HG03045 (cell line): ENCODE results near the gene SNAPIN.

ENCODE experiments used
- ATAC-seq: cut with Tn5 transposase; IDR thresholded peaks from one replicate; pipeline ENCODE4 v1.9.1; 2021; ENCODE audit warnings: mild to moderate bottlenecking, moderate library complexity; ENCODE audit not compliant: unreplicated experiment

SNAPIN gene, protein sequence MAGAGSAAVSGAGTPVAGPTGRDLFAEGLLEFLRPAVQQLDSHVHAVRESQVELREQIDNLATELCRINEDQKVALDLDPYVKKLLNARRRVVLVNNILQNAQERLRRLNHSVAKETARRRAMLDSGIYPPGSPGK

DNA sequence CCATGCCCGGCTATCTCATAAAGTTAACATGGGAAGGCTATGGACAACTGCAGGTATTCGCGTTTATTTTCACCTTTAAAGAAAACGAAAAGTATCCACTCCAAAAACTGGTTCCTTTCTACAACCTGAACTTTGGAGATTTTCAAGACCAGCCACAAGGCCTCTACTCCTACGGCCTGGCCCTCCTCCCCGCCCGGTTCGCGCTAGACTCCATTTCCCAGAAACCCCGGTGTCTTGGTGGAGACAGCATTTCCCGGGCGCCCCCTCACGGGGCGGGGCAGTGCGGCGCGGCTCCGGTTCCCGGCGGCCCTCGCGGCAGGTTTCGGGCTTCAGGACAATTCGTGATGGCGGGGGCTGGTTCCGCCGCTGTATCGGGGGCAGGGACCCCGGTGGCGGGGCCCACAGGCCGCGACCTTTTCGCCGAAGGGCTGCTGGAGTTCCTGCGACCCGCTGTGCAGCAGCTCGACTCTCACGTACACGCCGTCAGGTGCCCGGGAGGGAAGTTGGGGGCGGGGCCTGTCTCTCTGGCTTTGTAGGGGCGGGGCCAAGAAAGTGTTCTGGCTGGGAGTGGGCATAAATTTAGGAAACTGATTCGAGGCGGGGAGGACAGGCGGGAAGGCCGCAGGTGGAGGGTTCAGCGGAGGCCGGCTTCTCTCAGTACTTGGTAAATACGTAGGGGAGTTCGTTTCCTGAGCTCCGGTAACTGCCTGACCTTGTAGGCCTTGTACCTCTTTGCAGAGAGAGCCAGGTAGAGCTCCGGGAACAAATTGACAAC, at the start of gene SNAPIN:
SNAPIN (plus strand) TSS at position 304 of the 775 bp plus-strand sequence; CDS start at position 345, 41 bp downstream.
- ATAC-seq, result peak; percentile 92

DNA sequence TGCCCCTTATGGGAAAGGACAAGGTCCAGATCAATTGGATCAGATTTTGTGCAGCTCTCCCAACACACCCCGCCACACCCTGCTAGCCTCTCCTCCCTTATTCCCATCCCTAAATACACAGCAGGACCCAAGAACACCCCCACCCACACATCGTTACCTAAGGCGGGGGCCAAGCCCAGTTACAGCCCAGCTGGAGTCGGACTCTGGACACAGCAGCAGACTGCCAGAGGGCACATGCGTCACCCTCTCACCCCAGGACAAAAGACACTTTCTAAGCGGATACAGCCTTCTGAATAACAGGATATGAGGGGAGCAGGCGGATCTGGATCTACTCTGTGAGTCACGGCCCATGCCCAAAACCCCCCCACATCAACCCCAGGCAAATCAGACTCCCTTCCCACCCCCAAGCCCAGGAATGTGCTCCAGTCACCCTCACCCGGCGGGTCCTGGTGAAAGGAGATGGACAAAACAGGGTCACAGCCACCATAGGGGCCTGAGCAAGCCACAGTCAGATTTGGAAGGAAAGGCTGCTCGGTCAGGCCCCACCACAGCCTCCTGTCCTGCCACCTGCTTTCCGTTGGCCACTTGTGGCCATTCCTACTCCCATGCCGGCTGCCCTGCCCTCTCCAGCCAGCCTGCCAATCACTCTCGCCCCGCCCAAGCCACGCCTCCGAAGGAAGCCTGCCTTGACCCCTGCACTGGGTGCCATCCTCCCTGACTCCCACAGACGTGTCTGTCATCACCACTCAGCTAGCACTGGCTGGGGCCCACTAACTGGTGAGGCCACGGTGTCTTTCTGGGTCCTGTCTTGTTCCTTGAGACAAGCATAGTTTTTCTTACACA, 49.5 kb upstream of the SNAPIN start:
- no peak for ATAC-seq

DNA sequence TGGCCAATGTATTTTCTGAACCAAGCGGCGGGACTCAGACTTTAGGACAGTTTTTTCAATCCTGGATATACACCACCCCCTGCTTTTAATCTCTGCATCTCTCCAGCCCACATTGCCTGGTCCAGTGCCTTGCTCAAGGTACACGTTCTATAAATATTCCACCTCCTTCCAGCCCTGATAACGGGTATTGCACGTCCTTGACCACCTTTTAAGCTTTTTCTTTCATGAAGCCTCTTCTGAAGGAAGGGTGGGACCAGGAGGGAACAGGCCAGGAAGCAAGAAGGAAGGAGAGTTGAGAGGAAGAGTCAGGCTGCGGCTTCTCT, 49.0 kb upstream of the SNAPIN start:
- ATAC-seq, result no peak

DNA sequence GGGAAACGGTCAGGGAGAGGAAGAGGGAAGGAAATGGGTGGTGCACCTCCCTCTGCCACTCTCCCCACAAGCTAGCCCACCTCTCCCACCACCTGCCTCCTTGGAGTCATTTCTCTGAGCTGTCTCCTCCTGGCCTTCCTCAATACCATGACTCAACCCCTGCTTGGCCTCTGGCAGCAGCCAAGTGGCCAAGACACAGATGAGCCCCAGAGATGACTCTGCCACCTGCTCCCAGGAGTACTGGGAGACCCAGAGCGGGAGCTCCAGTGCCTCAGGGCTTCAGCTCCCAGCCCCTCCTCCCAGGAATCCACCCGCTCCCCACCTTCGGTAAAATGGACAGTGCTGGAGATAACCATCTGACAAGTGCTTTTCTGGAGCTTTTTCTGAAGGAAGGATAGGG, 48.2 kb upstream of the SNAPIN start:
- no peak for ATAC-seq

DNA sequence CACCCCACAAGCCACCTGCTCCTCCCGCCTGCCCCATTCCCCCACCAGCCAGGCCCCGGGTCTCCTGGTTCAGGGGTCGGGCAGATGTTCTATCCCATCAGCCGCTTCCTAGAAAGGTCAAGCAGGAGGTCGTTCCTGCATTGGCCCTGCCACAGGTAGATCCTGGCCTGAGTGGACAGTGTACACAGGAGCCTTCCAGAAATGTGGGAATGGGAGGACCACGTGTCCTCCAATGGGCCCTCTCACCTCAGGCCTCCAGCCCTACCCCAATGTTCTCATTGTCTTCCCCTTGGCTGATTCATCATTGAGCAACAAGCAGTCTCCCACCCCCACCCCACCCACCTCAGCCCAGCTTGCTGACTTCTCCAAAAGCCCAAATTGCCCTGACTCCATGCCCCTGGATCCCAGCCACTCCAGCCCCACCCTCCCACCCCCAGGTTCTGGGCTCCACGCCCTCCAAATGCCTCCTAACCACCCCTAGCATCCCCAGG, 47.6 kb upstream of the SNAPIN start:
- ATAC-seq, result no peak

DNA sequence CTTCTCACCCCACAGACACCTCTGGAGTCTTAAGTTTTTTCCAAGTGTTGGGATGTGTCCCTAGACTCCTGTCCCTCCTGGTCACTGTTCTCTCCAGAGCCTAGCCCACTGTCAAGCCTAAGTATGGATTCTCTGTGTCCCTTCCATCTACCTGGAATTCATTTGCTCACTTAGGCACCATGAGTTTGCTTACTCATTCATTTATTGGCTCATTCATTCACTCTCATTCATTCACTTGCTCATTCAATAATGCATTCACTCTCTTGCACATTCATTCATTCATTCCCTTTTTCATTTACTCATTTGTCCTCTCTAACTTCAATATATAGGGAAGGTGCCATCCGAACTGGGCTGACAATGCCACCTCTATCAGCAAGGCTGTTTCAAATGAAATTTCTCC, 47.1 kb upstream of the SNAPIN start:
- ATAC-seq, result no peak

DNA sequence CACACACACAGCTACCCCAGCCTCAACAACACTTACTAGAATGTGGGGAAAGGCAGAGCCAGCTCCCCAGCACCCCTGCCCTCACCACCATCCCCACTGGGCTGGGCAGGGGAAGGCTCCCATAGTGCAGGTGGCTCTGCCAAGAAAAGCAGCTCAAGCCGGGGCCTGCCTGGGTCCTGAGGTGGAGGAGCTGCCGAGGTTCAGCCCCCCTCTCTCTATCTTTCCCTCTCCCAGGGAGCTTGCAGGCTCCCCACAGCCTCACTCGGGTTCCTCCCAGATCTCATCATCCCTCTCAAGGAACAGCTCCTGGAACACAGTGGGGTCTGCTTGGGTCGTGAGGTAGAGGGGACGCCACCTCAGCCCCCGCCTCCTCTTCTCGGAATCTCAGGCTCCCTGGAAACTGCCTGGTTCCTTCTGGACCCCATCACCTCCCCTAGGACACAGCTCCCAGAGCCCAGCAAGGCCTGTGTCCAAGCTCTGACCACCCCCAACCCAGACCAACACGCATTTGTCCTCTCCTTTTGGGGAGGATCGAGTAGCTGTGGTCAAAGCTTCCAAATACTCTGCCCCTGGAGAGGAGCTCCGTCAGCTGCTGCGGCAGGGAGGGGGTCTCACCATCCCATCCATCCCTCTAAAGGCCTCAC, 46.3 kb upstream of the SNAPIN start:
- no peak for ATAC-seq

DNA sequence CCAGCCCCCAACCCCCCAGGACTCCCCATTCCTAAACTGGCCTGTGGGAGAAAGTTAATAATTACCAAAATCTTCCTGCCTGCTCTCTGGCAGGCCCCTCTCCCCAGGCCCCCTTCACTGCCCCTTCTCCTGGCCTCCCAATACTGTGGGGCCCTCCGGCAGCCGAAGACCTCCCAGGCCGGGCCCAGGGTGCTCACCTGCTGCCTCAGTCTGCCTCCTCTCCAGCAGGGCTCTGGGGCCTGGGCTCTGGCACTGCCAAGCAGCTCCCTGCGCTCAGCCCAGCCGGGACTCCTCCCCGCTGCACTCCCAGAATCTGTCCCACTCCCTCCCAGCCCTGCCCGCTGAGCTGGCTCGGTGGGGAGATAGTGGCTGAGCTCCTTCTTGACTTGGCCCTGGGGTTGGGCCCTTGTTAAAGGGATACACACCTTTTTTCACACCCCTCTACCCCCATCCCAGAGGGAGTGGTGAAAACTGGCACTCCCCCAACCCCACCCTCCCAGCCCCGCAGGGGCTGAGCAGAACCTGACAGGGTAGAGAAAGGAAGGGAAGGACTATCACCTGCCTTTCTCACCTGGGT, 45.7 kb upstream of the SNAPIN start, which contains the start of gene S100A16:
S100A16 (minus strand) TSS at position 383 of the 577 bp plus-strand sequence. CDS start 4,986 bp downstream, outside the sequence.
- ATAC-seq, result no peak

DNA sequence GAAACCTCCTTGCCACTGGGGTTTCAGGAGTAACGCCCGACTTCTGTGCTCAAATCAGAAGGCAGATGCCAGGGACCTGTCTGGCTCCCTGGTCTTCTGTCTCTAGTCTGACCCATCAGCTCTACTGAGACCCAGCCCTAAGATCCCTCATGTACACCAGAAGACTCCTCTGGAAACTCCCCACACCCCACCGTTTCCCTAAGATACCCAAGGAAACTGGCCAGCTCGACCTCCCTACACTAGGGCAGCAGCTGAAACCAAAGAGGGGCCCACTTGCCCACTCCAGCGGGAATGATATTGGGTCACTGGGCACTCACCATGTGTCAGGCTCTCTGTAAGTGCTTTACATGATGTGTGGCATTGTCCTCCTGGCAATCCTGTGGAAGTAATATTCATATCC, 45.1 kb upstream of the SNAPIN start:
- no peak for ATAC-seq

DNA sequence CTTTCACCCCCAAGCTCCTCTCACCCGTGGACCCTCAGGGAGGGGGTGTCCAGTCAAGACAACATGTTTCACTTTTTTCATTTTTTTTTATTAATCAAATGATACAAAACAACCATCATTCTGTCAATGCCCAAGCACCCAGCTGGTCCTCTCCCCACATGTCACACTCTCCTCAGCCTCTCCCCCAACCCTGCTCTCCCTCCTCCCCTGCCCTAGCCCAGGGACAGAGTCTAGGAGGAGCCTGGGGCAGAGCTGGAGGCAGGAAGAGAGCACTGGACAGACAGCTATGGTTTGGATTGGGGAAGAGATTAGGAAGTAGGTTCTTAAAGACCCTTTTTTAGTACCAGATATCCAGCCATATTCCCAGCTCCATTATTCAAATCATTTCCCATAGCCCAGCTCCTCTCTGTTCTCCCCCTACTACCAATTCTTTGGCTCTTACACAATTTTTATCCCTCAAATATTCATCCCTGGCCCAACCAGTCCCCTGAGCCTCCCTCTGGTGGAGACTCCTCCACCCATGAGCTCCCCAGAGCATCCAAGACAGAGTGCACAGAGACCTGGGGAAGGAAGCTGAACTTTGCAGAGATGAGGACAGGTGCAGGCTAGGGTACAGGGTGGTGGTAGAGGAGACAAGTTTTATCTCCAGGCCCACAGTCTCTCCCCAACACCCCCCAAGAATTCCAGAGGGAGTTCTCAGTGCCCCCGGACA, 44.2 kb upstream of the SNAPIN start:
- no peak for ATAC-seq

DNA sequence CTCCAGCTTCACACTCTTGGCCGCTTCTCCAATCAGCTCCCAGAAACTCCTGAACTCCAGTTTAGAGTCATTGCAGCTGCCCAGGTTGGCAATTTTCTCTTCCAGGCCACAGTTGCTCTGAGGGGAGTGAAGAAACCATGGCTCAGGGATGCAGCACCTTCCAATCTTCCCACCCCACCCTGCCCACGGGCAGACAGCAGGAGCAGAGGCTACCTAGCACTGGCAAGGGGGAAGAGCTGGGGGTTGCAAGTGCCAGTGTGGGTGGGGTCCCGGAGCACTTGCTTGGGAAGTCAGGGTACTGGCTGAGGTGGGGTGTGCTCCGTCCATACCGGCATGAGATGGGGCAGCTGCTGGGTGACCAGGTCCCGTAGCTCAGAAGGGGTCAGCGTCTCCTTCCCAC, 43.6 kb upstream of the SNAPIN start:
- no peak for ATAC-seq

DNA sequence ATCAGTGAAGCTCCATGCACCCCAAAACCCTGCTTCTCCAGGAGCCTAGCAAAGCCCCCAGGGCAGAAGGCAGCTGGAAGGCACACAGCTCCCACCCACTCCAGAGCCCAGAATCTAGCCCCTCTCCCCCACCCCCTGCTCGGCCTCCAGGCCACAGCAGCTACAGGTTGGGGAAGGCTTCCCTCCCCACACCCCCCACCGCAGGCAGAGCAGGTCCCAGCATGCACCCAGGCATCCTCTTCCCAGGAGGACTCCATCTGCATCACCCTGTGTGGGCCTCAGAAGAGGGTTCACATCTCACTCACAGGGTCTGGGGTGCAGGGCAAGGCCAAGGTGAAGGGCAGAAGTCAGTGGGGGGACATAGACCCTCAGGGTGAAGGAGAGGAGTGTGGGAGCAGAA, 43.1 kb upstream of the SNAPIN start:
- ATAC-seq, result no peak

DNA sequence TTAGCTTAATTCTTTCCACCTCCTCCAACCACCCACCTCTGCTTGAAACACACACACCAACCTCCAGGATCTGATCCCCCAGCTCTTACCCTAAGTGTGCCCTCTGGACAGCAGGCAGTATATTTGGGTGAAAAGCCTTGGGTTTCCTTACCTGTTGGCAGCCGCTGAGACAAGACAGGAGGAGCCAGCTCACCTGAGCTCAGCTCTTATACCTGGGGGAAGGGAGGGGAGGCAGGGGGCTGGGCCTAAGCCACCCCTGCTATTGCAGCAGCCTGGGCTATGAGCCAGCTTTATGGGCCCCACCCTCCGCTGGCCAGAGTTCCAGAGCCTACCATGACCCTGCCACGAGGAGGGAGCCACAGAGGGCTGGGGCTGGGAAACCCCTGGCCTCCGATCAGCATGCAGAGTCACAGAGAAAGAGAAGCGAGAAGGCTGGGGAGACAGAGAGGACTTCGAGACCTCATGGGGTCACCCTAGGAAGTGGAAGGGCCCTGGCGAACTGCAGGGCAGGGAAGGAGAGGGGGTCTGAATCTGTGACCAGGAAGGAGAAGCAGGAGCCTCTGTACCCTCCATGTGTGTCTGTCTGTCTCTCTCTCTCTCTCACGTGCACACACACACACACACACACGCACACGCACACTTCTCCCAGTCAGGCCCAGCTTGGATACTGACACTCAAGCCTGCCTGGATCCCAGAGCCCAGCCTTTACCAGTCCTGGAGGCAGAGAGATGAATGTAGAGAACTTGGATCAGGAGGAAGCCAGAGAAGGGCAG, 42.2 kb upstream of the SNAPIN start, which contains the start of gene S100A14:
S100A14 (minus strand) TSS at position 182 of the 773 bp plus-strand sequence. CDS start 467 bp downstream, outside the sequence.
- ATAC-seq, result no peak

DNA sequence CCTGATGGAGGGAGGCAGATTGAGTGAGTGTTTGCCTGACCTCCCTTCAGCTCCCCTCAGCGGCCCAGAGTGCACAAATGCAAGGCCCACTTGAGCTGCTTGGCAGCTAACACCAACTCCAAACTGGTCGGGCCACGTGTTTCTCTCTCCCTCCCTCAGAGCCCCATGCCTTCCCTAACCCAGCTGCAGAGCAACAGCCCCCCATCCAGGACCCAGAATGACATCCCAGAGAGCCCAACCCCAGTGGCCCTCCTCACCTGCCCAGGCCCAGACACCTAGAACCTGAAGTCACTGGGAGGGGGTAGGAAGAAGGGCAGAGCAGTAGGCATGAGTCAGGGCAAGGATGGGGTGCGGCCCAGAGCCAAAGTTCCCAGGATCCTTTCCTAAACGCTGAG, 41.6 kb upstream of the SNAPIN start:
- no peak for ATAC-seq

DNA sequence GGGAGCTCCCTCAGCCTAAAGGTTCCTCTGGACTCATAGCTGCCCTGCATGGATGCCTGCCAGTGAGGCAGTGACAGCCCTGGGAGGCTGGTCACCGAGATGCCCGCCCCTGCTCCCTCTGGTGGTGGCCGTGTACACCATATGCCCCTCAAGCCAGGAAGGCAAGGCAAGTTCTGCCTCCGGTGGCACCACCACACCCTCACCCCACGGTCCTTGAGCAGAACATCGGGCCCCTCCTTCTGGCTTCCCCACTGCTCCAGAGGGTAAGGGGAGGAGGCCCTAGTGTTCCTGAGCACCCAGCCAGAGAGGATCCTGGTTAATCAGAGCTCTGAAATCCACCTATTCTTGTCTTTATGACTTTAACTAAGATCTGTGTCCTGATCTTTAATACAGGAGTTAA, 40.8 kb upstream of the SNAPIN start:
- peak; percentile 70 for ATAC-seq

DNA sequence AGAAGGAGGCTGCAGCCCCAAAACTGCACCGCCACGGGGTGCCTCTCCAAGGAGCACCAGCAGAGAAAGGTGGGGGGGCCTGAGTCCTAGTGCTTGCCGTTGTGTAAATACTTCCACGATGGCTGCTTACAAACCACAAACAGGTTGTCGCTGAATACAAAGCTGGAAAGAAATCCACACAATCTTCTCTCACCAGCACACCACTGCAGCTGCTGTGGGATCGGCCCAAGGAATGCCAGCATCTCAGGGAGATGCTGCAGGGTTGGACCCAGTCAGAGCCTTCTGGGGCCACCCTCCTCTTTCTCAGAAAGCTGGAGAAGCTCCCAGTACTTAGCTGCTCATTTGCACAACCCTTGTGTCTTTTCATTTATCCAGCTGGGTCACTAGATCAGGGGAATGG, 39.3 kb upstream of the SNAPIN start:
- ATAC-seq, result no peak

DNA sequence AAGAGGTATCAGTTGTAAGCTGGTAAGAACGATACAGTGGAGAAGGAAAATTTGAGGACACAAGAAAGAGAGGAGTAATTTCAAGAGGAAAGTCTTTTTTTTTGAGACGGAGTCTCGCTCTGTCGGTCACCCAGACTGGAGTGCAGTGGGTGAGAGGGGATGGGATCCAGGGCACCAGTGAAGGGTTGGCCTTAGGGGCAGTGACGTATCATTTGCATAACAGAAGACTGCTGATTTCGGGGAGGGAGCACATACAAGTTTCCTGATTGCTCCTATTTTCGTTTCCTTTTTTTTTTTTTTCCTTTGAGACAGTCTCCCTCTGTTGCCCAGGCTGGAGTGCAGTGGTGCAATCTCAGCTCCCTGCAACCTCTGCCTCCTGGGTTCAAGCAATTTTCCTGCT, 35.4 kb upstream of the SNAPIN start:
- ATAC-seq, result no peak

DNA sequence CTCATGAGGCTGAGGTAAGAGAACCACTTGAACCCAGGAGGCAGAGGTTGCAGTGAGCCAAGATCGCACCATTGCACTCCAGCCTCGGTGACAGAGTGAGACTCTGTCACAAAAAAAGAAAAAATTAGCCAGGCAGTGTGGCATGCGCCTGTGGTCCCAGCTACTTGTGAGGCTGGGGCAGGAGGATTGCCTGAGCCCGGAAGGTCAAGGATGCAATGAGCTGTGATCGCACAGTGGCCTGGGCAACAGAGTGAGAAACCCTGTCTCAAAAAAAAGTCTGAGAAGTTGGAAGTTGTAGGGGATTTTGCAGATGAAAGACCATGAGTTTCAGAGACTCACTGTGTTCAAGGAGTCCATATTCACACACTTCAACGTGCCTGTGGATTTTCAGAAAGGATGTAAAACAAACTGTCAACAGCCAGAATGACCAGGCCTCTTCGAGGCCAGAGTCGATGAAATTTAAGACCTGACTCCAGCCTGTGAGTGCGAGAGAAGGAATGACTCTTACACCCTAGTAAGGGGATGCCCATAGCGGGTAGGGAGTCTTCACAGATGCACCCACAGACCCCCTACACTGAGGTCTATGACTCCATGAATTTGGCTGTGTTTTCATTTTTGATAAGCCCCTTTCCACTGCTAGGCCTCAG, 33.4 kb upstream of the SNAPIN start:
- no peak for ATAC-seq

DNA sequence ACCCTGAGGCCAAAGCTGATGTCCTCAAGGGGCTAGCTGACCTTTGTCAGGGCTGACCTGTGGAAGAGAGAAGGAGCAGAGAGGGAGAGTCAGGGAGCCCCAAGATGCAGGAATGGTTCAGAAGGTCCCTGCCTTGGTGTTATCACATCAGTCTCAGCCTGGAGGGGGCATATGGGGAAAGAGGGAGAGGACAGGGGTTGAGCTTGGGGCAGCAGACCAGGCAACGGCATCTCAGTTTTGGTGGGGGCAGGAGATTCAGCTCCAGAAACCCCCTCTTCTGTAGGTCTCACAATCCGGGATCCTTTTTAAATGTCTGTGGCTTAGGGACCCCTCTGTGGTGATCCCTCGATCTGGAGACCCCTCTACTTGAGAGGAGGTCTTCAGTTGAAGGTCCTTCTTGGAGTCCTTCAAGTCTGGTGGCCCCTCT, 32.0 kb upstream of the SNAPIN start:
- no peak for ATAC-seq
